ENCODE measurements around the gene AIP. TPM values are rescaled to one million over a fixed set of nuclear protein-coding genes. Genes with fewer than 3 reads are reported as not detected.

Gene AIP
- total and polyA plus RNA-seq, 9 of the 15 experiments (the other 6 are each of a cell fraction or from before 2014, with no cell fraction given) = 5.2 to 92.5 (median 52.7) TPM

GRCh38 chr11:67463680-67464410 is 19.0 kb upstream of the AIP start (continued):
- no peak for TF ChIP-seq E4F1 (CRISPR knock-in tag; IDR thresholded peaks at IDR 0.05; ENCODE audit: borderline replicate concordance)
- TF ChIP-seq ZNF785 (CRISPR knock-in tag; IDR thresholded peaks at IDR 0.05) = no peak
- TF ChIP-seq ADNP (tag; IDR thresholded peaks at IDR 0.05) = no peak
- TF ChIP-seq CTCF (IDR thresholded peaks at IDR 0.05 in 2 of 3, conservative IDR thresholded peaks at IDR 0.05 in 1 of 3; ENCODE audit: insufficient read depth in 2 of 3, low read depth in 1 of 3, low read length in 3 of 3) = no peak
- no peak for TF ChIP-seq THAP12 (CRISPR knock-in tag; IDR thresholded peaks at IDR 0.05)
- peak; percentile 14 to 52 for TF ChIP-seq E2F6 (IDR thresholded peaks at IDR 0.05; ENCODE audit: borderline replicate concordance in 1 of 2, extremely low read depth in 1 of 2, insufficient read depth in 1 of 2, insufficient read length in 1 of 2, low read depth in 1 of 2, low read length in 1 of 2, poor library complexity in 1 of 2, severe bottlenecking in 1 of 2)
- no peak for TF ChIP-seq EGR1 (conservative IDR thresholded peaks at IDR 0.05)
- no peak for TF ChIP-seq HEY1 (CRISPR knock-in tag; IDR thresholded peaks at IDR 0.05; ENCODE audit: borderline replicate concordance)
- TF ChIP-seq RREB1 (CRISPR knock-in tag; IDR thresholded peaks at IDR 0.05) = peak; percentile 37
- 0 out of 2 replicates have a peak, but pooled peaks have one; percentile 23 for TF ChIP-seq RHOXF2B (CRISPR knock-in tag; conservative IDR thresholded peaks at IDR 0.05)

Measured in K562 (cell line).